Measurements from ENCODE around the gene ANAPC4. TPM values are rescaled to one million over a fixed set of nuclear protein-coding genes. Genes with fewer than 3 reads are reported as not detected.

The ANAPC4 gene
- total and polyA plus RNA-seq, 7 donors = 9.0 to 20.1 (median 13.5) TPM

DNA sequence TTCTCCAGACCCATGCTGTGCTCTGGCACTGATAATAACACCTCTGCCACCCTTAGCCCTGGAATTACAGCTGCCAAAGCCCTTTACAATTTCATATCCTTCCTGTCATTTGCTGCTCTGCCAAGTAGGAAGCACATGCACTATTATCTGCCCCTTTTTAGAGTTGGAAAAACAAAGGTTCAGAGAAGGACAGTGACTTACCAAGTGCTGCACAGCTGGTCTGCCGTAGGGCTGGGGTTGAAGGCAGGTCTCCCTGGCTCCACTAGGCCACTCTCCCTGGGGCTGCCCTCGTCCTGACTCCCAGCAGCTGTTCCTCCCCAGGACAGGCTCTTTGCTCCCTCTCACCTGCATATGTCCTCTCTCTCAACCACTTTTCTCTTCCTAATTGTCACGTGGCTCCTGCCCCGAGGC, 73.4 kb downstream of the ANAPC4 start:
- H3K9me3 ChIP-seq = no peaks in the 10 kb centered on the region
- no peak overlapping the region for H3K4me3 ChIP-seq
- no peaks in the 10 kb centered on the region for H3K4me1 ChIP-seq
- no peak for DNase-seq
- no peak for ATAC-seq
- no peak overlapping the region for H3K27ac ChIP-seq
- TF ChIP-seq CTCF (IDR thresholded peaks at IDR 0.05) = no peak
- H3K36me3 ChIP-seq (ENCODE audit: insufficient read depth in 1 of 2, low read depth in 1 of 2) = no peaks in the 10 kb centered on the region
- WGBS, 3 donors = 65 to 85% (median 67%) methylated on average over 4 of the region's 4 CpGs
- no peaks in the 10 kb centered on the region for H3K27me3 ChIP-seq (ENCODE audit: insufficient read depth in 3 of 3, low read length in 2 of 3)
- intact Hi-C loops (cut with DNase I) = no loop called here

DNA sequence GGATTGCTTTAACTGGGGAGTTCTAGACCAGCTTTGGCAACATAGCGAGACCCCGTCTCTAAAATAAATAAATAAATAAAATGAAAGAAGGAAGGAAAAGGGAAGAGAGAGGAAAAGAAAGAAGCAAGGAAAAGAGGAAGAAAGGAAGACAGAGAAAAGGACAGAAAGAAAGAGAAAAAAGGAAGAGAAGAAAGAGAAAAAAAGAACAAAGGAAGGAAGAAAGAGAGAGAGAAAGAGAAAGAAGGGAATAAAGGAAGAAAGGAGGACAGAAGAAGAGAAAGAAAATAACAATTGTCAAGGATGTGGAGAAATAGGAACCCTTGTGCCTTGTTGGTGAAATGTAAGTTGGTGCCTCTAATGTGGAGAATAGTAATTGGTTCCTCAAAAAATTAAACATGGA, 74.6 kb downstream of the ANAPC4 start:
- Histone ChIP-seq H3K36me3 (ENCODE audit: insufficient read depth in 1 of 2, low read depth in 1 of 2) (no peaks in the 10 kb centered on the region), H3K4me1 (no peaks in the 10 kb centered on the region), H3K9me3 (no peaks in the 10 kb centered on the region), H3K27me3 (ENCODE audit: insufficient read depth in 3 of 3, low read length in 2 of 3) (no peaks in the 10 kb centered on the region), H3K4me3 (no peak overlapping the region), H3K27ac (no peak overlapping the region)
- no peak for ATAC-seq
- intact Hi-C loops (cut with DNase I) = no loop called here
- WGBS, 3 donors = 90 to 92% (median 92%) methylated on average over 2 of the region's 2 CpGs
- no peak for TF ChIP-seq CTCF (IDR thresholded peaks at IDR 0.05)
- no peak for DNase-seq

GRCh38 chr4:25452081-25452480, 75.0 kb downstream of the ANAPC4 start:
- TF ChIP-seq CTCF (IDR thresholded peaks at IDR 0.05) = no peak
- ATAC-seq (no peak), DNase-seq (no peak)
- Histone ChIP-seq H3K4me3 (no peak overlapping the region), H3K27ac (no peak overlapping the region), H3K9me3 (no peaks in the 10 kb centered on the region), H3K4me1 (no peaks in the 10 kb centered on the region), H3K36me3 (ENCODE audit: insufficient read depth in 1 of 2, low read depth in 1 of 2) (no peaks in the 10 kb centered on the region), H3K27me3 (ENCODE audit: insufficient read depth in 3 of 3, low read length in 2 of 3) (no peaks in the 10 kb centered on the region)
- 89 to 93% (median 90%) methylated on average over 7 of the region's 7 CpGs for WGBS, 3 donors
- intact Hi-C loops (cut with DNase I) = no loop called here

- Histone ChIP-seq H3K4me3 (no peak overlapping the region), H3K27ac (no peak overlapping the region), H3K27me3 (ENCODE audit: insufficient read depth in 3 of 3, low read length in 2 of 3) (no peaks in the 10 kb centered on the region), H3K36me3 (ENCODE audit: insufficient read depth in 1 of 2, low read depth in 1 of 2) (no peaks in the 10 kb centered on the region), H3K4me1 (no peaks in the 10 kb centered on the region), H3K9me3 (no peaks in the 10 kb centered on the region)
- ATAC-seq (no peak), DNase-seq (no peak)
- 25 to 33% (median 26%) methylated on average over 1 of the region's 1 CpG for WGBS, 3 donors
- no peak for TF ChIP-seq CTCF (IDR thresholded peaks at IDR 0.05)
- intact Hi-C loops (cut with DNase I) = no loop called here
Observed at GRCh38 chr4:25454476-25454875, 77.4 kb downstream of the ANAPC4 start.

DNA sequence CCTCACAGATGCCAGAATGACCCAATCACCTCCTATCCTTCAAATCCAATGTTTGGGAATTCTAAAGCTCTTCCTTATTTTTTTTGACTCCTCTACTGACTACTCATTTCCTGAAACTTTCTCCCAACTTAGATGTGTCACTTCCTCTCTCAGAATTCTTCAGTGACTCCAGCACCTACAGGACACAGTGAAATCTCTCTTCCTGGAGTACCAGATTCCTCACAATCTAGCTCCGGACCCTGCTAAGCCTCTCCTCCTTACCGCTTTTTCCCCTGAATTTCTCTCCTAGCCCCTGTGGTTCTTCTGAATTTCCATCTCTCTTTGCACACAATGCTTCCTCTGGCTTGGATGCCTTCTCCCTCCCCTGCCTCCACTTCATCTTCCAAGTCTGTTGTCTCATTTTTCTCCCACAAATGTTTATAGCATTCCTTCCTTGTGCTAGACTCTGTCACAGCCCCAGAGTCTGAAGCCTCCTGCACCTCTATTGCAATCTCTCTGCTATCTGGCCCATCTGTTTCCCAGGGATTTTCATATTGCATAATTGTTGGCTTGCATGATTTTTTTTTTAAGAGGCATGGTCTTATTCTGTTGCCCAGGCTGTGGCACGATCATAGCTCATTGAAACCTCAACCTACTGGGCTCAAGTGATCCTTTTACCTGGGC, 80.1 kb downstream of the ANAPC4 start:
- Histone ChIP-seq H3K27me3 (ENCODE audit: insufficient read depth in 3 of 3, low read length in 2 of 3) (no peaks in the 10 kb centered on the region), H3K36me3 (ENCODE audit: insufficient read depth in 1 of 2, low read depth in 1 of 2) (no peaks in the 10 kb centered on the region), H3K9me3 (no peaks in the 10 kb centered on the region), H3K27ac (no peak overlapping the region), H3K4me3 (no peak overlapping the region), H3K4me1 (no peaks in the 10 kb centered on the region)
- DNase-seq = no peak
- no peak for ATAC-seq
- no peak for TF ChIP-seq CTCF (IDR thresholded peaks at IDR 0.05)
- intact Hi-C loops (cut with DNase I) = no loop called here
- 64 to 71% (median 69%) methylated on average over 3 of the region's 3 CpGs for WGBS, 3 donors
